Activated CD4-positive, alpha-beta T cell treated with anti-CD3 and anti-CD28 coated beads, Interleukin-2, amount 10 ng/mL, durations not matched to agents 24 days and 14 days (primary cell): ENCODE measurements around the gene DAAM2. TPM values are rescaled to one million over a fixed set of nuclear protein-coding genes. Genes with fewer than 3 reads are reported as not detected.
A peak's percentile ranks its signal among the peaks of the same experiment; 100 is the strongest.

Experiments used
- DNase-seq: peaks from one replicate; pipeline ENCODE4 v3.0.0; 2022
- H3K27ac Mint-ChIP-seq: one replicate; pipeline ENCODE4 v1.8.0; 2022; ENCODE audit warnings: mild to moderate bottlenecking, mixed read lengths
- H3K27me3 Mint-ChIP-seq: one replicate; pipeline ENCODE4 v1.8.0; 2022; ENCODE audit warnings: mixed read lengths
- H3K36me3 Mint-ChIP-seq: one replicate; pipeline ENCODE4 v1.8.0; 2022; ENCODE audit warnings: low read depth, mild to moderate bottlenecking, mixed read lengths
- H3K4me1 Mint-ChIP-seq: one replicate; pipeline ENCODE4 v1.8.0; 2021; ENCODE audit warnings: mixed read lengths
- H3K4me3 Mint-ChIP-seq: one replicate; pipeline ENCODE4 v1.8.0; 2022; ENCODE audit warnings: mild to moderate bottlenecking, moderate library complexity, mixed read lengths
- H3K9me3 Mint-ChIP-seq: one replicate; pipeline ENCODE4 v1.8.0; 2021; ENCODE audit warnings: mixed read lengths
- intact Hi-C: fragments of 100-400 bp; cut with micrococcal nuclease; formaldehyde crosslinking; loops from one replicate; pipeline ENCODE4 v1.15.1; 2023
- total RNA-seq: library from RNA; stranded (reverse); gene quantifications from 2 replicates; pipeline ENCODE4 v1.2.3, GENCODE V29; 2022

Gene DAAM2
- total RNA-seq, 1 donor from 2014 or later: not detected

GRCh38 chr6:39853604-39854003 is 61.4 kb downstream of the DAAM2 start:
- no peaks in the 10 kb centered on the region for H3K9me3 Mint-ChIP-seq
- no peaks in the 10 kb centered on the region for H3K36me3 Mint-ChIP-seq
- DNase-seq: no peak
- no peaks in the 10 kb centered on the region for H3K27me3 Mint-ChIP-seq
- intact Hi-C loops: no loop called here
- no peak overlapping the region for H3K27ac Mint-ChIP-seq
- no peak overlapping the region for H3K4me3 Mint-ChIP-seq
- no peaks in the 10 kb centered on the region for H3K4me1 Mint-ChIP-seq

GRCh38 chr6:39855356-39855995 is 63.3 kb downstream of the DAAM2 start:
- Mint-ChIP-seq H3K27ac (no peak overlapping the region), H3K4me1 (no peaks in the 10 kb centered on the region), H3K9me3 (no peaks in the 10 kb centered on the region), H3K27me3 (no peaks in the 10 kb centered on the region), H3K36me3 (no peaks in the 10 kb centered on the region), H3K4me3 (no peak overlapping the region)
- intact Hi-C loops: no loop called here
- DNase-seq: no peak

- peaks cover 2% of the 10 kb centered on the region for H3K27me3 Mint-ChIP-seq
- intact Hi-C loops: no loop called here
- no peaks in the 10 kb centered on the region for H3K9me3 Mint-ChIP-seq
Observed at GRCh38 chr6:39859025-39859424, 66.8 kb downstream of the DAAM2 start.

GRCh38 chr6:39861663-39862062 is 69.5 kb downstream of the DAAM2 start:
- DNase-seq: no peak
- H3K36me3 Mint-ChIP-seq: no peaks in the 10 kb centered on the region
- no peak overlapping the region for H3K27ac Mint-ChIP-seq
- intact Hi-C loops: no loop called here
- no peaks in the 10 kb centered on the region for H3K4me1 Mint-ChIP-seq
- no peaks in the 10 kb centered on the region for H3K9me3 Mint-ChIP-seq
- peaks cover 2% of the 10 kb centered on the region for H3K27me3 Mint-ChIP-seq
- no peak overlapping the region for H3K4me3 Mint-ChIP-seq

More at GRCh38 chr6:39859025-39859424, 66.8 kb downstream of the DAAM2 start:
- no peaks in the 10 kb centered on the region for H3K36me3 Mint-ChIP-seq
- H3K4me3 Mint-ChIP-seq: no peak overlapping the region
- DNase-seq: no peak
- H3K27ac Mint-ChIP-seq: no peak overlapping the region
- H3K4me1 Mint-ChIP-seq: no peaks in the 10 kb centered on the region

- Mint-ChIP-seq H3K27me3 (peaks cover 2% of the 10 kb centered on the region), H3K9me3 (no peaks in the 10 kb centered on the region), H3K4me1 (no peaks in the 10 kb centered on the region), H3K27ac (no peak overlapping the region), H3K36me3 (no peaks in the 10 kb centered on the region), H3K4me3 (no peak overlapping the region)
- intact Hi-C loops: no loop called here
- peak; percentile 87 for DNase-seq
Observed at GRCh38 chr6:39865011-39865888, 73.1 kb downstream of the DAAM2 start.

GRCh38 chr6:39867592-39867991 is 75.4 kb downstream of the DAAM2 start:
- no peak for DNase-seq
- Mint-ChIP-seq H3K36me3 (no peaks in the 10 kb centered on the region), H3K4me3 (no peak overlapping the region)

GRCh38 chr6:39870950-39871349 is 78.8 kb downstream of the DAAM2 start:
- Mint-ChIP-seq H3K4me3 (no peak overlapping the region), H3K27ac (no peak overlapping the region), H3K9me3 (no peaks in the 10 kb centered on the region), H3K36me3 (no peaks in the 10 kb centered on the region), H3K27me3 (peaks cover 2% of the 10 kb centered on the region), H3K4me1 (no peaks in the 10 kb centered on the region)
- intact Hi-C loops: loop anchor here (10.0 kb wide), 1 partner anchor 506 kb away; no protein-coding TSS in a partner anchor
- DNase-seq: no peak

More at GRCh38 chr6:39867592-39867991, 75.4 kb downstream of the DAAM2 start:
- Mint-ChIP-seq H3K9me3 (no peaks in the 10 kb centered on the region), H3K27me3 (no peaks in the 10 kb centered on the region), H3K4me1 (no peaks in the 10 kb centered on the region), H3K27ac (no peak overlapping the region)
- intact Hi-C loops: no loop called here

- intact Hi-C loops: loop anchor here (10.0 kb wide), 1 partner anchor 509 kb away; no protein-coding TSS in a partner anchor
- no peak overlapping the region for H3K27ac Mint-ChIP-seq
- H3K36me3 Mint-ChIP-seq: no peaks in the 10 kb centered on the region
- no peak overlapping the region for H3K4me3 Mint-ChIP-seq
- H3K9me3 Mint-ChIP-seq: no peaks in the 10 kb centered on the region
- H3K4me1 Mint-ChIP-seq: no peaks in the 10 kb centered on the region
- DNase-seq: no peak
- peaks cover 2% of the 10 kb centered on the region for H3K27me3 Mint-ChIP-seq
Observed at GRCh38 chr6:39873439-39873838, 81.3 kb downstream of the DAAM2 start.

- no peaks in the 10 kb centered on the region for H3K9me3 Mint-ChIP-seq
- H3K4me1 Mint-ChIP-seq: no peaks in the 10 kb centered on the region
- H3K27ac Mint-ChIP-seq: no peak overlapping the region
- H3K27me3 Mint-ChIP-seq: peaks cover 2% of the 10 kb centered on the region
- H3K36me3 Mint-ChIP-seq: no peaks in the 10 kb centered on the region
- no peak for DNase-seq
- H3K4me3 Mint-ChIP-seq: no peak overlapping the region
- intact Hi-C loops: loop anchor here (10.0 kb wide), 1 partner anchor 511 kb away; no protein-coding TSS in a partner anchor
Observed at GRCh38 chr6:39876111-39876510, 83.9 kb downstream of the DAAM2 start.

- Mint-ChIP-seq H3K4me1 (no peaks in the 10 kb centered on the region), H3K27ac (no peak overlapping the region), H3K9me3 (no peaks in the 10 kb centered on the region), H3K27me3 (peaks cover 2% of the 10 kb centered on the region), H3K4me3 (no peak overlapping the region), H3K36me3 (no peaks in the 10 kb centered on the region)
- DNase-seq: no peak
- intact Hi-C loops: loop anchor here (10.0 kb wide), 1 partner anchor 512 kb away; no protein-coding TSS in a partner anchor
Observed at GRCh38 chr6:39876826-39877225, 84.7 kb downstream of the DAAM2 start.

GRCh38 chr6:39879535-39879934 is 87.4 kb downstream of the DAAM2 start:
- no peak overlapping the region for H3K4me3 Mint-ChIP-seq
- no peaks in the 10 kb centered on the region for H3K9me3 Mint-ChIP-seq

GRCh38 chr6:39880594-39880993 is 88.4 kb downstream of the DAAM2 start:
- Mint-ChIP-seq H3K9me3 (no peaks in the 10 kb centered on the region), H3K4me3 (no peak overlapping the region)

More at GRCh38 chr6:39879535-39879934, 87.4 kb downstream of the DAAM2 start:
- H3K36me3 Mint-ChIP-seq: no peaks in the 10 kb centered on the region
- H3K4me1 Mint-ChIP-seq: no peaks in the 10 kb centered on the region
- peaks cover 2% of the 10 kb centered on the region for H3K27me3 Mint-ChIP-seq
- no peak for DNase-seq
- no peak overlapping the region for H3K27ac Mint-ChIP-seq
- intact Hi-C loops: loop anchor here (10.0 kb wide), 1 partner anchor 515 kb away; no protein-coding TSS in a partner anchor

GRCh38 chr6:39881851-39882530 is 89.8 kb downstream of the DAAM2 start:
- no peak overlapping the region for H3K4me3 Mint-ChIP-seq
- no peaks in the 10 kb centered on the region for H3K27me3 Mint-ChIP-seq
- H3K27ac Mint-ChIP-seq: no peak overlapping the region
- H3K9me3 Mint-ChIP-seq: no peaks in the 10 kb centered on the region
- DNase-seq: no peak
- no peaks in the 10 kb centered on the region for H3K4me1 Mint-ChIP-seq
- H3K36me3 Mint-ChIP-seq: no peaks in the 10 kb centered on the region
- intact Hi-C loops: no loop called here

More at GRCh38 chr6:39880594-39880993, 88.4 kb downstream of the DAAM2 start:
- intact Hi-C loops: no loop called here
- Mint-ChIP-seq H3K4me1 (no peaks in the 10 kb centered on the region), H3K27ac (no peak overlapping the region), H3K36me3 (no peaks in the 10 kb centered on the region), H3K27me3 (no peaks in the 10 kb centered on the region)
- no peak for DNase-seq

- Mint-ChIP-seq H3K36me3 (no peaks in the 10 kb centered on the region), H3K4me1 (no peaks in the 10 kb centered on the region), H3K9me3 (no peaks in the 10 kb centered on the region), H3K27ac (no peak overlapping the region), H3K27me3 (no peaks in the 10 kb centered on the region), H3K4me3 (no peak overlapping the region)
- intact Hi-C loops: no loop called here
- no peak for DNase-seq
Observed at GRCh38 chr6:39882531-39882899, 90.3 kb downstream of the DAAM2 start.
